Measurements from ENCODE around the gene VGLL4. TPM values are rescaled to one million over a fixed set of nuclear protein-coding genes. Genes with fewer than 3 reads are reported as not detected.
"Not testable (repeated sequence)": the region's sequence is repeated elsewhere in the genome, so short reads cannot be mapped to it uniquely, and the experiment has no call there.

VGLL4 gene
- total RNA-seq, 1 donor from 2014 or later, result 28.6 TPM

DNA sequence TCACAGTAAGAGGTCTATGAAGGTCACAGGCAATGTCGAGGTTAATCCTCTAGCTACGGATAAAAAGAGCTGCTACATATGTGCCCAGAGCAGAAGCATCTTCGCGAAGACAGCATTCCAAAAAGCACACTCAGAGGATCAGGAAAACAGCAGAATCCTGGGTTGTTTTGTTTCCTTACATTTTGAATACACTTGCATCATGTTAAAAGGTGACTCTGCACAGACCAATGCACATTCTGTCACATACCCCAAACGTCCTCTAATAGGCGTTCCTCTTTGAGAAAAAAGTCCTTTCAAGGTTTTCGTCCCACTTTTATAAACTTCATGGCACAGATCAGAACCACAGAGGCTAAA, 52.7 kb downstream of the VGLL4 start:
- intact Hi-C loops (cut with micrococcal nuclease), result no loop called here

DNA sequence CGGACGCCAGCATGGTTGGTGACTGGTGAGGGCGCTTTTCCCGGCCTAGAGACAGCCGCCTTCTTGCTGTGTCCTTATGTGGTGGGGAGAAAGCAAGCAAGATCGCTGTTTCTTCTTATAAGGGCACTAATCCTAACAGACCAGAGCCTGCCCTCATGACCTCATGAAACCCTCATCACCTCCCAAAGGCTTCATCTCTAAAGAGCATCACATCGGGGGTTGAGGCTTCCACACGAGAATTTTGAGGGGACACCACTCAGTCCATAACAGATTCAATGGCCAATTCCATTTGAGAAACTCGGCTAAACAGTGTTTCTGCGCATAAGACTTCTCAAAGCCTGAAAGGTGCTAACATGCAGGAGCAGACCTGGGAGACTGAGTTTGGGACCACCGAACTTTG, 54.0 kb downstream of the VGLL4 start:
- intact Hi-C loops (cut with micrococcal nuclease), result no loop called here

GRCh38 chr3:11588755-11589154, 55.0 kb downstream of the VGLL4 start:
- intact Hi-C loops (cut with micrococcal nuclease), result no loop called here

- intact Hi-C loops (cut with micrococcal nuclease), result no loop called here
Measured at GRCh38 chr3:11588338-11588737, 55.4 kb downstream of the VGLL4 start.

DNA sequence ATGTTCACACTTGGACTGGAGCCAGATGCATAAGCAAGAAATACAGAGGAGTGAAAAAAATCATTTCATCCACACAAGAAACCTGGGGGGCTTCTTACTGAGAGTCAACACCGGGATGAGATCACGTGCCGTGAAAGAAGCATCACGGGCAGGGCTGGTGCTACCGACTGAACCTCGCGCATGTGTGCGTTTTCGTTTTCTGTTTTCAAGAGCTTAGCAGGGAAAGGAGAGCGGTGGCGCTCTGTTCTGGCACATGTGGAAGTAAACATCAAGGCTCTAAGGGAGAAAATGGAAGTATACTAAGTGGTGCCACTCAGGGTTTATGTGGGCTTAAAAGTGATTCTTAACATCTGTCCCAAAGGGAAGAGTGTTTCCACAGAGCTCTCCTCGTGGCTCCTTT, 55.9 kb downstream of the VGLL4 start:
- intact Hi-C loops (cut with micrococcal nuclease), result no loop called here

- intact Hi-C loops (cut with micrococcal nuclease), result no loop called here
Measured at GRCh38 chr3:11584570-11584969, 59.1 kb downstream of the VGLL4 start.

GRCh38 chr3:11583638-11584046, 60.1 kb downstream of the VGLL4 start:
- intact Hi-C loops (cut with micrococcal nuclease), result loop anchor here (2.0 kb wide), 1 partner anchor 59 kb away; the partner anchor contains the start of gene VGLL4

GRCh38 chr3:11583235-11583634, 60.5 kb downstream of the VGLL4 start:
- intact Hi-C loops (cut with micrococcal nuclease), result loop anchor here (2.0 kb wide), 1 partner anchor 60 kb away; the partner anchor contains the start of gene VGLL4

GRCh38 chr3:11582191-11582968, 61.3 kb downstream of the VGLL4 start:
- intact Hi-C loops (cut with micrococcal nuclease), result loop anchor here (2.0 kb wide), 1 partner anchor 60 kb away; the partner anchor contains the start of gene VGLL4

DNA sequence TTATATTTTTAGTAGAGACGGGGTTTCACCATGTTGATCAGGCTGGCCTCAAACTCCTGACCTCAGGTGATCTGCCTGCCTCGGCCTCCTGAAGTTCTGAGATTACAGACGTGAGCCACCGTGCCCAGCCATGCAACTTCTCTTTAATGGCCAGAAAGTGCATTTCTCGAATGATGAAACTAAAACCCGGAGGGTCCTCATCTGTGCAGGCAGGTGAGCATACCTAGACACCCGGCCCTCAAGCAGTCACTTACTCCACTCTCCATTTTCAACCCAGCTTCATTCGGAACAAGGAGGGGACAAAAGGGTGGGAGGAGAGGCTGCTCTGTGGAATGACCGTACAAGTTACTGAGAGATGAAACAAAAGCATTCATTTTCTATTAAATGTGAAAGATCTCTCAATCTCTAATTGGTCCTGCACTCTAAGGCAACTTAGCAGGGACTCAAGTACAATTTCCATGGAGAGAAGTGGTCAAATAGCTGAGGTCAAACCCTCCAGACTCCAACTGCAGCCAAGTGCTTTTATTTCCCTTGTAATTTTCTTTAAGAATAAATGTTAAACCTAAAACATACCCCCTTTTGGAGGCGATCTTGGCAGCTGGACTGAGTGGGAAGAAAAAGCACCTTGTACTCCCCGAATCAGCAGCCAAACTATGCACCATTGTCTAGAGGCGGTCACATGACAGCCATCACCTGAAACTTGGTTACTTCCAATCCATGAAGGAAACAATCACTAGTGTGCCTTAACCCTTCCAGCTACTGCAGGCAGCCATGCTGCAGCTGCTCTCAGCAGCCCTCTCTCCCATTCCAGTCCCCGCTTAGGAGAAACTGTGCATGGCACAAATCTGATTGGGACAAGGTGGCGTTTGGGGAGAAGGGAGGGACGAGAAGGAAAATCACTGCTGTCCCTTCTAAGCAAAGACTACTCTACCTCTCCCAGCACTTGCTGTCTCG, 62.2 kb downstream of the VGLL4 start:
- intact Hi-C loops (cut with micrococcal nuclease), result loop anchor here (2.0 kb wide), 1 partner anchor 61 kb away; the partner anchor contains the start of gene VGLL4

DNA sequence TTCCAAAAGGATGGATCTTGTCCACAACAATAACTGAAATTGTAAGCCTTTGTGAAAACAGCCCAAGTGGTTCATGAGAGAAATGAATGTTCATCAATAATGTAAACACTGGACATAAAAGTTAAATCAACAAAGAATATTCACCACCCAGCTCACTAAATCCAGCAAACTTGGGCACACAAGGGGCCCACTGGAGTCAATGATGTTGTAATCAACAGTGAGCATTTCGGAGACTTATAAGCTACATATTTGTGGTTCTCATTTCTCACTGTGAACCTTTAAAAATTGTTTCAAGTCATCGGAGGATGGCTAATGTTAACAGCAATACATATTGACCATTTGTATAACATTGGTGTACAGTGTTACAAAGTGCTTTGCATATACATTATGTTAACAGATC, 63.1 kb downstream of the VGLL4 start:
- intact Hi-C loops (cut with micrococcal nuclease), result no loop called here

- intact Hi-C loops (cut with micrococcal nuclease), result no loop called here
Measured at GRCh38 chr3:11578169-11578568, 65.5 kb downstream of the VGLL4 start.

DNA sequence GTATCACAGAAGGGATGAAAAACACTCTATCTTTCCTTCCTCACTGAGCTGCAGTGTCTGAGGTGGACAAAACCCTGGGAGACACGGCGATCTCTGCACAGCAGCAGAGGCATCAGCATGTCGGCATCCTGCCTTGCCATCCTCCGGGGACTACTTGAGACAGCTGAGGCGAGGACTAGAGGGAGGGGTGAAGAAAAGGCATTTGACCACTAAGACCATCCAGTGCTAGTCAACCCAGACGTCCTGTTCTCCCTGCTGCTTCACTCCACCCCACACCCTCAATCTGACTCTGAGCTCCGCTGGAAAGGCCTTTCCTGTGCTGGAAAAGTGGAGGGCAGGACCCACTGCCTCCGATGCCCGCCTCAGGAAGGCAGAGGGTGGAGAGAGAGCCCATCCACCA, 67.3 kb downstream of the VGLL4 start:
- intact Hi-C loops (cut with micrococcal nuclease), result no loop called here

DNA sequence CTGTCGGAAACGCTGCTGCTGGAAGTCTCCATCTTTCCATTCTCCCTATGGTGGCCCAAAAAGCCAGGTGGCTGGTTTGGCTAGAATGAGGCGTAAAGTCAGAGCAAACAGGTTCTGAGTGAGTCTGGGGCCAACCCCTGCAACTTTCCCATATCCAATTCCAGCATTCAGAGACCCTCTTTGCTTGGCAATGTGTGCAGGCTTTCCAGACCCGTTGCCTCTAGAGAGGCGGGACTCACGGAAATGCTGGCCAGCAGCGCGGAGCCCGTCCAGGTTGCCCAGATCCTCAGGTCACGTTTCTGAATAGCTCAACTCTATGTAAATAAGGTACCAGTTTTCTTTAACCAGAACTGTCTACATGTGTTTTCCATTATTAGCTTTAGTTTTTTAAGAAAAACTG, 68.0 kb downstream of the VGLL4 start:
- intact Hi-C loops (cut with micrococcal nuclease), result no loop called here

DNA sequence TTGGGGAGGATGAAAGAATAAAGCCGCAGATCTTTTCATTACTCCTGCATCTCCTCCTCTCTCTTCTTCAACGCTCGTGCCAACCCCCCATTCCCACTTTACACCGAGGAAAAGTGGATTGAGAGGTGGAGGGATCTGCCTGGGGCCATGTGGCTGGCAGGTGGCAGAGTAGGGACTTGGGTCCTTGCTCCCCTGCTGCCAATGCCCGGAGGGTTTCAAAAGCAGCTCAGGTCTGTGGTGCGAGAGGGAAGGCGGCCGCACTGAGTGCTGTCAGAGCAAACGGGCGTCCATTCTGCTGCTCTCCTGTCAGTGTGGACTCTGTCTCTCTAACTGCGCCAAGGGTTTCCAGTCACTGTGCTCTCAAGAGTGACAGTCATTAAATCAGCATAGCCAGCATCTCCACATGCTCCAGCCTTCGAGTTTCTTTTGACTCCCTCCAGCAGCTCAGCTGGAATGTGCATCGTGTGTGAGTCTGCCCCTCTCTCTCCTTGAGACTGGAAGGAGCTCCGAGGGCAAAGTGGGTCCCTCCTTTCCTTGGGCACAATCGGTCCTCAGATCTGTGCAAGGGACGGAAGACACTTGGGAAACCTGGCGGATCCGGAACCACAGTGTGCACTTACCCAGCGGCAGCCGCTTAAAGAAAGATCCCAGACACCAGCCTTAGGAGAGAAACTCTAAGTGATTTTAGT, 68.6 kb downstream of the VGLL4 start:
- intact Hi-C loops (cut with micrococcal nuclease), result no loop called here

DNA sequence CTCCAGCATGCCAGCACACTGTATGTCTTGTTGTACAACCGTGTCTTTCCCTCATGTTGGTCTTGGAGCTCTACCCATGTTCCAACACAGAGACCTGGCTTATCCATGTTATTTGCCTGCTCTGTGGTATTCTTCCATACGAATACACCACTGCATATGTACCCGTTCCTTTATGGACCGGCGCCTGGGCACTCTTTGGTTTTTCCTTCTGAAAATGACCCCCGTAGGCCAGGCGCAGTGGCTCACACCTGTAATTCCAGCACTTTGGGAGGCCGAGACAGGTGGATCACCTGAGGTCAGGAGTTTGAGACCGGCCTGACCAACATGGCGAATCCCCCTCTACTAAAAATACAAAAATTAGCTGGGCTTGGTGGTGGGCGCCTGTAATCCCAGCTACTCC, 71.1 kb downstream of the VGLL4 start:
- intact Hi-C loops (cut with micrococcal nuclease), result not testable (repeated sequence)

DNA sequence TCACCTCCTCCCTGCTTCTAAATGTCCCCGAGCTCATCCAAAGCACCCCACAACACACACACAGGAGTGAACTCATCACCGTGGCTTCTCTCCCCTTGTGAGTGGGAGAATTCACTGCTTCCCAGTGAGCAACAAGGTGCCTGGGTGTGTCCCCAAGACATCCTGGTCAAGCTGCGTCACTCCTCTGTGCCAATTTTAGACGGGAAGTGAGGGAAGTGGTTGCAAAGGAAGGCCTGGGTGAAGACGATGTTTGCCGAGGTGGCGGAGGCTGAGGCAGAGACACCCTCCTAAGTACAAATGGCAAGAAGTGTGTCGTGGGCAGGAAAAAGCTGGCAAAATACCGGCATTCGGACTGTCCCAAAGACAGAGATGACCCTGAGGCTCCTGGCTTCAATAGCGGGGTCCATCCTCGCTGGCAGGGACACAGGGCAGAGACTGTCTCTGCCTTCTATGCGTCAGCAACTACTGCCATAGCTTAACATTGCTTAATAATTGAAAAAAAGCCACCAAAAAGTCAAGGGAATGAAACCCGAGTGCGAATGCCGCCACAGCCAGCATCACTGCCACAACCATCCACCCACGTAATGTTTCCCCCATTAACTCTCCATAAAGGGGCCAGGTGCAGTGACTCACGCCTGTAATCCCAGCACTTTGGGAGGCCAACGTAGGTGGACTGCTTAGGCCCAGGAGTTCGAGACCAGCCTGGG, 72.8 kb downstream of the VGLL4 start:
- intact Hi-C loops (cut with micrococcal nuclease), result no loop called here

- intact Hi-C loops (cut with micrococcal nuclease), result no loop called here
Measured at GRCh38 chr3:11570251-11570650, 73.5 kb downstream of the VGLL4 start.

DNA sequence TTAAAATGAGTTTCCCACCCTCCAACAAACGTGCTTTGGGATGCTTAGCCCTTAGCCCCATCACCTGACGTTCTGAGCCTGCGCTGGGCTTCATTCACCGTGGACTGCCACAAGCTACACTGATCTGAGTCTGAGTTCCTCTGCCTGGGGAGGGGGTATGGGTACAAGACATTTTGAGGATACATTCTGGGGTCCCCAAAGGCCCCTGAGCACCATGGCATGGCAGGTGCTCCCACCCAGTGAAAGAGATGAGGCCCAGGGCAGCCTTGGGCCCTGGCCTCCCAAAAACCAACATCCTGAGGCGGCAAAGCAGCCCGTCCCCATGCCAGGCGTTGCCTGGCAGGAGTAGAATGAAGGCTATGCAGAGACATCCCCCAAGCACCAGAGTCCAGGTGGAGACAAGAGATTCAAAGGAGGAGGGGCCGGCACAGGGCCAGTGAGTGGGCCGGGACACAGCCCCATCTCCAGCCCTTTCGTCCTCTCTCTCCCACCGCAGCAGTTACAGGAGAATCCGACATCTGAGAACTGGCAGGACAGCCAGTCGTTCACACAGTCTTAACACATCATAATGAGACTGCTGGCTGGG, 74.5 kb downstream of the VGLL4 start:
- intact Hi-C loops (cut with micrococcal nuclease), result loop anchor here (5.0 kb wide), 1 partner anchor 73 kb away; the partner anchor contains the start of gene VGLL4

GRCh38 chr3:11568503-11569155, 75.1 kb downstream of the VGLL4 start:
- intact Hi-C loops (cut with micrococcal nuclease), result loop anchor here (5.0 kb wide), 1 partner anchor 74 kb away; the partner anchor contains the start of gene VGLL4

Data from T-helper 1 cell treated with Interleukin-12 subunit alpha and Interleukin-12 subunit beta and Interleukin-4 antibody, amounts not matched to agents 30 ng/mL and 1 ng/mL, for 36 hours (primary cell).